Neural cell (in vitro differentiated cells): ENCODE data around the gene FBXO47. TPM values are rescaled to one million over a fixed set of nuclear protein-coding genes. Genes with fewer than 3 reads are reported as not detected.

Experiments
- H2AFZ ChIP-seq: fragments of 200-600, 300-800 bp; sonication (generic), shearing (Covaris generic); 2 replicates; pipeline ENCODE4 v1.6.0; 2014; ENCODE audit warnings: low read depth, mild to moderate bottlenecking, antibody characterized with exemption, low read length, moderate library complexity
- H3F3A ChIP-seq: fragments of 200-600 bp; shearing (Covaris generic); 2 replicates; pipeline ENCODE4 v1.6.1; 2016; ENCODE audit warnings: mild to moderate bottlenecking, moderate library complexity, mixed read lengths, antibody characterized with exemption, low read length; ENCODE audit not compliant: insufficient read depth, poor library complexity, severe bottlenecking
- H3K27ac ChIP-seq: fragments of 200-600, 300-800 bp; sonication (generic), shearing (Covaris generic); 2 replicates; pipeline ENCODE4 v1.5.1; 2014; ENCODE audit warnings: mild to moderate bottlenecking, low read length, moderate library complexity
- H3K27me3 ChIP-seq: fragments of 300-800, 200-600 bp; sonication (generic), shearing (Covaris generic); 2 replicates; pipeline ENCODE4 v1.6.0; 2014; ENCODE audit warnings: mild to moderate bottlenecking, low read depth, low read length, moderate library complexity; ENCODE audit not compliant: insufficient read depth
- H3K36me3 ChIP-seq: fragments of 300-800, 200-600 bp; sonication (generic), shearing (Covaris generic); 2 replicates; pipeline ENCODE4 v1.5.1; 2014; ENCODE audit warnings: mild to moderate bottlenecking, antibody characterized with exemption, low read length, moderate library complexity; ENCODE audit not compliant: insufficient read depth
- H3K4me2 ChIP-seq: fragments of 300-800, 200-600 bp; sonication (generic), shearing (Covaris generic); 2 replicates; pipeline ENCODE4 v1.6.0; 2014; ENCODE audit warnings: mild to moderate bottlenecking, low read length
- H3K4me3 ChIP-seq: fragments of 300-800, 200-600 bp; sonication (generic), shearing (Covaris generic); 2 replicates; pipeline ENCODE4 v1.5.1; 2014; ENCODE audit warnings: mild to moderate bottlenecking, low read length, moderate library complexity
- H3K79me2 ChIP-seq: fragments of 200-600 bp; shearing (Covaris generic); replicated peaks from 2 replicates; pipeline ENCODE4 v1.6.0; 2014; ENCODE audit warnings: mild to moderate bottlenecking, low read length, moderate library complexity; ENCODE audit not compliant: insufficient read depth
- H3K9ac ChIP-seq: fragments of 300-800, 200-600 bp; sonication (generic), shearing (Covaris generic); 2 replicates; pipeline ENCODE4 v1.6.1; 2016; ENCODE audit warnings: mild to moderate bottlenecking, low read length, mixed read lengths
- H3K9me2 ChIP-seq: fragments of 200-600 bp; shearing (Covaris generic); 2 replicates; pipeline ENCODE4 v1.6.1; 2016; ENCODE audit warnings: mild to moderate bottlenecking, low read length, mixed read lengths; ENCODE audit not compliant: insufficient read depth
- H3K9me3 ChIP-seq: fragments of 200-600, 300-800 bp; sonication (generic), shearing (Covaris generic); 2 replicates; pipeline ENCODE4 v1.6.1; 2016; ENCODE audit warnings: mild to moderate bottlenecking, mixed run types, low read length, moderate library complexity, mixed read lengths
- H4K20me1 ChIP-seq: fragments of 200-600 bp; shearing (Covaris generic); 2 replicates; pipeline ENCODE4 v1.6.1; 2016; ENCODE audit warnings: mild to moderate bottlenecking, mixed run types; ENCODE audit not compliant: insufficient read depth
- CTCF ChIP-seq: fragments of 450-650 bp; IDR thresholded peaks from 2 replicates; pipeline ENCODE4 v1.5.1; 2014; ENCODE audit warnings: antibody characterized with exemption, mild to moderate bottlenecking, moderate library complexity; ENCODE audit not compliant: poor library complexity, severe bottlenecking
- EP300 ChIP-seq: fragments of 450-650 bp; conservative IDR thresholded peaks from 2 replicates; pipeline ENCODE4 v1.6.1; 2014; ENCODE audit warnings: antibody characterized with exemption, mild to moderate bottlenecking, moderate library complexity; ENCODE audit not compliant: poor library complexity, severe bottlenecking
- EZH2 ChIP-seq: fragments of 200-600, 300-800 bp; shearing (Covaris generic), sonication (generic); IDR thresholded peaks from 2 replicates; pipeline ENCODE4 v1.6.1; 2014; ENCODE audit warnings: antibody characterized with exemption, low read length, borderline replicate concordance, mild to moderate bottlenecking; ENCODE audit not compliant: insufficient read depth, poor library complexity, severe bottlenecking
- MXI1 ChIP-seq: fragments of 450-650 bp; conservative IDR thresholded peaks from 2 replicates; pipeline ENCODE4 v1.6.1; 2014; ENCODE audit warnings: antibody characterized with exemption, mild to moderate bottlenecking; ENCODE audit not compliant: poor library complexity, severe bottlenecking
- POLR2AphosphoS5 ChIP-seq: IDR thresholded peaks from 2 replicates; pipeline ENCODE4 v1.6.1; 2012
- RAD21 ChIP-seq: fragments of 450-650 bp; conservative IDR thresholded peaks from 2 replicates; pipeline ENCODE4 v1.6.1; 2014; ENCODE audit warnings: antibody characterized with exemption, mild to moderate bottlenecking, moderate library complexity
- REST ChIP-seq: IDR thresholded peaks from 2 replicates; pipeline ENCODE4 v1.6.1; 2012; ENCODE audit warnings: borderline replicate concordance
- SMC3 ChIP-seq: fragments of 450-650 bp; conservative IDR thresholded peaks from 2 replicates; pipeline ENCODE4 v1.6.1; 2014; ENCODE audit warnings: antibody characterized with exemption, mild to moderate bottlenecking, moderate library complexity; ENCODE audit not compliant: poor library complexity
- TAF1 ChIP-seq: IDR thresholded peaks from 2 replicates; pipeline ENCODE4 v1.6.1; 2012; ENCODE audit warnings: low read depth
- polyA plus RNA-seq: library from polyadenylated mRNA; depleted of rRNA; stranded (reverse); fragments of >200 nt; gene quantifications from 2 replicates; pipeline ENCODE4 v1.2.3, GENCODE V29; 2014

Gene FBXO47
- polyA plus RNA-seq, 1 donor from 2014 or later: not detected

- Histone ChIP-seq H3K9me2 (no peaks in the 10 kb centered on the region), H3K27me3 (no peaks in the 10 kb centered on the region), H2AFZ (no peak overlapping the region), H3K27ac (no peak overlapping the region), H3F3A (no peaks in the 10 kb centered on the region), H3K4me3 (no peak overlapping the region), H3K9me3 (no peaks in the 10 kb centered on the region), H4K20me1 (no peaks in the 10 kb centered on the region), H3K36me3 (no peaks in the 10 kb centered on the region), H3K4me2 (no peak overlapping the region), H3K9ac (no peak overlapping the region), H3K79me2 (no peaks in the 10 kb centered on the region)
- TF ChIP-seq POLR2AphosphoS5 (no peak), SMC3 (no peak)
These were observed 62.3 kb downstream of the FBXO47 start for GRCh38 chr17:38904892-38905291.

GRCh38 chr17:38903404-38903803 is 63.8 kb downstream of the FBXO47 start:
- H3K27ac ChIP-seq: no peak overlapping the region
- no peaks in the 10 kb centered on the region for H3F3A ChIP-seq
- H3K9ac ChIP-seq: no peak overlapping the region
- no peaks in the 10 kb centered on the region for H4K20me1 ChIP-seq
- H3K9me3 ChIP-seq: no peaks in the 10 kb centered on the region
- H3K4me2 ChIP-seq: no peak overlapping the region
- H3K36me3 ChIP-seq: peaks cover 1% of the 10 kb centered on the region
- no peaks in the 10 kb centered on the region for H3K27me3 ChIP-seq
- no peak overlapping the region for H3K4me3 ChIP-seq
- no peaks in the 10 kb centered on the region for H3K79me2 ChIP-seq
- TF ChIP-seq SMC3: no peak
- no peak for TF ChIP-seq POLR2AphosphoS5
- TF ChIP-seq EZH2: no peak
- no peak for TF ChIP-seq RAD21
- TF ChIP-seq REST: no peak
- no peak for TF ChIP-seq EP300
- no peak for TF ChIP-seq MXI1
- no peak for TF ChIP-seq CTCF
- TF ChIP-seq TAF1: no peak
- no peak overlapping the region for H2AFZ ChIP-seq
- no peaks in the 10 kb centered on the region for H3K9me2 ChIP-seq
